Fibroblast of villous mesenchyme (primary cell): Measurements from ENCODE around the gene CNTD1. TPM values are rescaled to one million over a fixed set of nuclear protein-coding genes. Genes with fewer than 3 reads are reported as not detected.

ENCODE experiments used
- DNase-seq: peaks from one replicate; pipeline ENCODE4 v3.0.0-alpha.2; 2010; ENCODE audit warnings: low read depth
- H3K4me3 ChIP-seq: 2 replicates; pipeline ENCODE4 v1.5.1; 2011; ENCODE audit warnings: low read depth, mild to moderate bottlenecking, low read length
- total RNA-seq: library from RNA; depleted of rRNA; stranded (reverse); fragments of >200 nt; gene quantifications from 2 replicates; pipeline ENCODE4 v1.2.3, GENCODE V29; 2012
- TF ChIP-seq, protein P1 (sequence below): IDR thresholded peaks from 2 replicates; pipeline ENCODE4 v1.5.1; 2012; ENCODE audit warnings: low read depth, mild to moderate bottlenecking, low read length; ENCODE audit not compliant: insufficient read depth

CNTD1 gene
- total RNA-seq, 1 donor, result not detected

DNA sequence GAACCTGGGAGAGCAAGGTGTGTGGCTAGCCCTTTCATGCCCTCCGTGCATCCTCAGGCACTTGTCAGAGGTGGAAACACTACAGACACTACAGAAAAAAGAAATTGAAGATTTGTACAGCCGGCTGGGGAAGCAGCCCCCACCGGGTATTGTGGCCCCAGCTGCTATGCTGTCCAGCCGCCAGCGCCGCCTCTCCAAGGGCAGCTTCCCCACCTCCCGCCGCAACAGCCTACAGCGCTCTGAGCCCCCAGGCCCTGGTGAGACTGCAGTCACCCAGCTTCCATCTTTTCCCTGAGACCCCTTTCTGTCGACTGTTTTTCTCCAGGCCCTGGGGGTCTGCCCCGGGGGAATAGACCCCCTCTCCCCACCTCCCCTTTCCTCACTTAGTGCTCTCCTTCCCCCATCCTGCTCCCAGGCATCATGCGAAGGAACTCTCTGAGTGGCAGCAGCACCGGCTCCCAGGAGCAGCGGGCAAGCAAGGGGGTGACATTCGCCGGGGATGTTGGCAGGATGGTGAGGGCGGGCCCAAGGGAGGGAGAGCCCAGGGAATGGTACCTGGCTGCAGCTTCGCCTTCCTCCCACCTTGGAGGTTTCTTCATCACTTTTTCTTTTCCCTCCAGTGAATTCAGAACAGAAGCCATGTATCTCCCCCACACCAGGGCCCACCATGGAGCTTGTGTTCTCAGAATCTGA lies 2.4 kb upstream of the CNTD1 start:
- H3K4me3 ChIP-seq, result no peak overlapping the region
- DNase-seq, result no peak
- TF ChIP-seq, protein P1, sequence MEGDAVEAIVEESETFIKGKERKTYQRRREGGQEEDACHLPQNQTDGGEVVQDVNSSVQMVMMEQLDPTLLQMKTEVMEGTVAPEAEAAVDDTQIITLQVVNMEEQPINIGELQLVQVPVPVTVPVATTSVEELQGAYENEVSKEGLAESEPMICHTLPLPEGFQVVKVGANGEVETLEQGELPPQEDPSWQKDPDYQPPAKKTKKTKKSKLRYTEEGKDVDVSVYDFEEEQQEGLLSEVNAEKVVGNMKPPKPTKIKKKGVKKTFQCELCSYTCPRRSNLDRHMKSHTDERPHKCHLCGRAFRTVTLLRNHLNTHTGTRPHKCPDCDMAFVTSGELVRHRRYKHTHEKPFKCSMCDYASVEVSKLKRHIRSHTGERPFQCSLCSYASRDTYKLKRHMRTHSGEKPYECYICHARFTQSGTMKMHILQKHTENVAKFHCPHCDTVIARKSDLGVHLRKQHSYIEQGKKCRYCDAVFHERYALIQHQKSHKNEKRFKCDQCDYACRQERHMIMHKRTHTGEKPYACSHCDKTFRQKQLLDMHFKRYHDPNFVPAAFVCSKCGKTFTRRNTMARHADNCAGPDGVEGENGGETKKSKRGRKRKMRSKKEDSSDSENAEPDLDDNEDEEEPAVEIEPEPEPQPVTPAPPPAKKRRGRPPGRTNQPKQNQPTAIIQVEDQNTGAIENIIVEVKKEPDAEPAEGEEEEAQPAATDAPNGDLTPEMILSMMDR, result no peak

DNA sequence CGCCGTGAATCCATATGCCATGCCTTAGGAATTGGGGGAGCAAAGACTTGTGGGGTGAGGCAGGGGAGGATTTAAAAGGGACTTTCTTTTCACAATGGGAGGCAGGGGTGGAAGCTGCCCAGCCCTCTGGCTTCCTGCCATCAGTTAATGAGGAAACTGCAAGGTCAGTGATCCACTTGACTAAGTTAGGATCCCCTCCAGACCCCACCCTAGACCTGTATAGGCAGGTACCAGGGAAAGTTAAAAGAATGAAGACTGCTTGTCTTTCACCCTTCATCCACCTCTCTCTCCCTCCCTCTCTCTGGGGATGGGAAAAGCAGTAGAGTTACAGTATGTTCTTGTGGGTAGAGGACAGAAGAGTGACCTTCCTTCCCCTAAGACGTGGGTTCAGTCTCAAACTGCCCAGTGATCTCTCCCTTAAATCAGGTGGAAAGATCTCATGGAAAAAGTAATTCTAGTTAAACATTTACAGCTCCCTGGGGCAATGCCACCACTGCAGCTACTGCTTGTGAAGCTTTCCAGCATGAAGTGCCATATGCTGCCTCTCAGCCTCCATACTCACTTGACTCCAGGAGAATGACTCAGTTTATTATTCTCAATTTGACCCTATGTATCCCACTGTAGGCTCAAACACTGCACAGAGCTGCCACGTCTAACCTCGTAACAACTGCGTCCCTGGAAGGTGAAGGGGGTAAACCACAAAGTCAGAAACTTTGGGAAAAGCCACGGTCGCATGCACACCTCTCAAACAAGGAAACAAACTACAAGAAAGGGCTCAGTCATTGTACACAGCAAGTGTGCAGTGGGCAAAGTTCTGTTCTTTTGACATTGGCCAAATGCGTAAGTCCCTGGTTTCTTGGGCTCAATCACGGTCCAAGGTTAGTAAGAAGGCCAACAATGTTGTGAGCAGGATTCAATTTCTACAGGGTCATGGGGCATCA lies 1.3 kb upstream of the CNTD1 start:
- peak overlapping the region; percentile 77 for H3K4me3 ChIP-seq
- no peak for DNase-seq
- TF ChIP-seq, protein P1, result no peak

DNA sequence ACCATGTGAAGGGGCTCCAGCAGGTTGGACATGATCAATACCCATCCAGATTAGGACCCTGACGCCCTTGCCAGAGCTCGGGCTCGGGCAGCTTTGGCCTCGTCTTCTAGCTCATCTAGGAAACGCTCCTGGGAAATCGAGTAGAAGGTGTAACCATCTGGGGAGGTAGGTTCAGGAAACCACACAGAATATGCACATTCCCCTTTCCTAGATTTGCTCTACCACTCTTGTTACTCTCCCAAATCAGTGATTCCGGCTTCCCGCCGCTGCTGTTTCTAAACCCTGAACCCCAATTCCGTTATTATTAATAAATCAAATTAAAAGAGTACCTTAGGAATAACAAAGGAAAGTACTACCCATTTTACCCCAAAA lies 664 bp upstream of the CNTD1 start:
- no peak for DNase-seq
- peak overlapping the region; percentile 77 for H3K4me3 ChIP-seq
- TF ChIP-seq, protein P1, result no peak

DNA sequence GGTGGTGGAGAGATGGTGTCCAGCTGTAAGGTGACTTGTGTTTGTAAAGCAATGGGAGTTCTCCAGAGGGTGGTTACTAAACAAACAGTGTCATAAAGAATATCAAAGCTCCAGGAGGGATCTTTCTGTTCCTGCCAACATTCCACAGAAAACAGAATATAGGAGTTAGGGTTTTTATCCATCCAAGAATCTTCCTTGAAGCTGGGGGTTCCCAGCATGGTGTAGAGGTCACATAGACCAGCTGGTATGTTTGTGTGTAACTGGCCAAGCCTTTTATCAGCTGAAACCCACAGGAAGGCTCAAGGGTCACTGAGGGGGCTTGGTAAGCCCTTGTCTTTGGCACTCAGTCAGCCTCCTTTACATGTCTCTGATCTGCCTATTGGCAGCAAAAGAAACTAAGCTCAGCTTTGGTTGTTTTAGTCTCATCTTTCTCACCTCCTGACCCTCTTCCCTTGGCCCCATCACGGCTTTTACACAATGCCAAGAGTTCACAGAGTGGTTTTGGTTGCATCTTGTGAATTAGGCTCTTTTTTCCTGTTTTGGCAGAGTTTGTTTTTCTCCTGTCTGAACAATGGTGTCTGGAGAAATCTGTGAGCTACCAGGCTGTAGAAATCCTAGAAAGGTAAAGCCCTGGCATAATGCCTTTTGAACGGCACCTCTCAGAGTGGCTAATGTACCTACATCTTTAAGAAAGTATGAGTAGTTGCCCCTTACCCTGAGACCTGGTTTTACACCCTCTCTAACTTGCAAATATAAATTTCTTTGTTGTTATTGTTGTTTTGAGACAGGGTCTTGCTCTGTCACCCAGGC lies 4.6 kb downstream of the CNTD1 start:
- TF ChIP-seq, protein P1, result no peak
- DNase-seq, result peak; percentile 73
- no peak overlapping the region for H3K4me3 ChIP-seq

DNA sequence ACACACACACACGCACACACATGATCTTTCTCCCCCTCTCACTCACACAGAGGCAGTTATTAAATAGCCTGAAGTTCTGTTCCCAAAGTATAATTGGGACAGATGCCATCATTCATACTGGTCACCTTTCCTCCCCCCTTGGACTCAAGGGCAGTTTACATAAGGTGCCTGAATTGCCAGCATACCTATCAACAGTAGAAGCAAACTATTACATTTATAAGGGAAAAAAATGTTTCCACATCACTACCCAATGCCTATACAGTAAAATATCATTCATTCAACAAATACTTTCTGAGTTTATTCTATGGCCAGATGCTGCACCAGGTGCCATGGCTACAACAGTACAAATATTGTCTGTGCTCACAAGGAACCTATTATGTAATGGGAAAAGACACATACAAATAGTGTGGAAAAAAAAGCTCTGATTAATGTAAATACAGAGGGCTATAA lies 6.3 kb downstream of the CNTD1 start:
- no peak for DNase-seq
- TF ChIP-seq, protein P1, result no peak

DNA sequence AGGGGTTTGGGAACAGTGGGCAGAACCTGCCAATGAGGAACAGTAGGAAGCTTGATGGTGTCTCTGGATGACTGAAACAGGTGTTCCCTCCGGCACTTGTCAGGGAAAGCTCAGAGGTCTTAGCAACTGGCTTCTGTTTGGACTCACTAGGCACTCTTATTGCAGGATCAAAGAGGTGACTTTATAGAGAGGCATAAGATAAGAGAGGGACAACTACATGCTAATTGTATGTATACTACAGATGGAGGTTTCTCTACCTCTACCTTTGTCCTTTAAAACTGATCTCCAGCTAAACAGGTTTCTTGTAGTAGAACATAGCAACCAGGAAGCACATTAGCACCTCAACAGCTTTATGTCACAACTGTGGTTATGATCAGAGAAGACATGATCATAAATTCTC lies 7.6 kb downstream of the CNTD1 start:
- TF ChIP-seq, protein P1, result no peak
- no peak for DNase-seq
- no peak overlapping the region for H3K4me3 ChIP-seq

More for the DNA sequence above, 6.3 kb downstream of the CNTD1 start:
- H3K4me3 ChIP-seq, result no peak overlapping the region
